ENCODE measurements around the gene TBCC. TPM values are rescaled to one million over a fixed set of nuclear protein-coding genes. Genes with fewer than 3 reads are reported as not detected.

TBCC gene
- total and polyA plus RNA-seq, 2 of the 8 experiments (the other 6 are each of a cell fraction or from before 2014, with no cell fraction given): 22.7 to 25.5 TPM

- TF ChIP-seq, protein P1, sequence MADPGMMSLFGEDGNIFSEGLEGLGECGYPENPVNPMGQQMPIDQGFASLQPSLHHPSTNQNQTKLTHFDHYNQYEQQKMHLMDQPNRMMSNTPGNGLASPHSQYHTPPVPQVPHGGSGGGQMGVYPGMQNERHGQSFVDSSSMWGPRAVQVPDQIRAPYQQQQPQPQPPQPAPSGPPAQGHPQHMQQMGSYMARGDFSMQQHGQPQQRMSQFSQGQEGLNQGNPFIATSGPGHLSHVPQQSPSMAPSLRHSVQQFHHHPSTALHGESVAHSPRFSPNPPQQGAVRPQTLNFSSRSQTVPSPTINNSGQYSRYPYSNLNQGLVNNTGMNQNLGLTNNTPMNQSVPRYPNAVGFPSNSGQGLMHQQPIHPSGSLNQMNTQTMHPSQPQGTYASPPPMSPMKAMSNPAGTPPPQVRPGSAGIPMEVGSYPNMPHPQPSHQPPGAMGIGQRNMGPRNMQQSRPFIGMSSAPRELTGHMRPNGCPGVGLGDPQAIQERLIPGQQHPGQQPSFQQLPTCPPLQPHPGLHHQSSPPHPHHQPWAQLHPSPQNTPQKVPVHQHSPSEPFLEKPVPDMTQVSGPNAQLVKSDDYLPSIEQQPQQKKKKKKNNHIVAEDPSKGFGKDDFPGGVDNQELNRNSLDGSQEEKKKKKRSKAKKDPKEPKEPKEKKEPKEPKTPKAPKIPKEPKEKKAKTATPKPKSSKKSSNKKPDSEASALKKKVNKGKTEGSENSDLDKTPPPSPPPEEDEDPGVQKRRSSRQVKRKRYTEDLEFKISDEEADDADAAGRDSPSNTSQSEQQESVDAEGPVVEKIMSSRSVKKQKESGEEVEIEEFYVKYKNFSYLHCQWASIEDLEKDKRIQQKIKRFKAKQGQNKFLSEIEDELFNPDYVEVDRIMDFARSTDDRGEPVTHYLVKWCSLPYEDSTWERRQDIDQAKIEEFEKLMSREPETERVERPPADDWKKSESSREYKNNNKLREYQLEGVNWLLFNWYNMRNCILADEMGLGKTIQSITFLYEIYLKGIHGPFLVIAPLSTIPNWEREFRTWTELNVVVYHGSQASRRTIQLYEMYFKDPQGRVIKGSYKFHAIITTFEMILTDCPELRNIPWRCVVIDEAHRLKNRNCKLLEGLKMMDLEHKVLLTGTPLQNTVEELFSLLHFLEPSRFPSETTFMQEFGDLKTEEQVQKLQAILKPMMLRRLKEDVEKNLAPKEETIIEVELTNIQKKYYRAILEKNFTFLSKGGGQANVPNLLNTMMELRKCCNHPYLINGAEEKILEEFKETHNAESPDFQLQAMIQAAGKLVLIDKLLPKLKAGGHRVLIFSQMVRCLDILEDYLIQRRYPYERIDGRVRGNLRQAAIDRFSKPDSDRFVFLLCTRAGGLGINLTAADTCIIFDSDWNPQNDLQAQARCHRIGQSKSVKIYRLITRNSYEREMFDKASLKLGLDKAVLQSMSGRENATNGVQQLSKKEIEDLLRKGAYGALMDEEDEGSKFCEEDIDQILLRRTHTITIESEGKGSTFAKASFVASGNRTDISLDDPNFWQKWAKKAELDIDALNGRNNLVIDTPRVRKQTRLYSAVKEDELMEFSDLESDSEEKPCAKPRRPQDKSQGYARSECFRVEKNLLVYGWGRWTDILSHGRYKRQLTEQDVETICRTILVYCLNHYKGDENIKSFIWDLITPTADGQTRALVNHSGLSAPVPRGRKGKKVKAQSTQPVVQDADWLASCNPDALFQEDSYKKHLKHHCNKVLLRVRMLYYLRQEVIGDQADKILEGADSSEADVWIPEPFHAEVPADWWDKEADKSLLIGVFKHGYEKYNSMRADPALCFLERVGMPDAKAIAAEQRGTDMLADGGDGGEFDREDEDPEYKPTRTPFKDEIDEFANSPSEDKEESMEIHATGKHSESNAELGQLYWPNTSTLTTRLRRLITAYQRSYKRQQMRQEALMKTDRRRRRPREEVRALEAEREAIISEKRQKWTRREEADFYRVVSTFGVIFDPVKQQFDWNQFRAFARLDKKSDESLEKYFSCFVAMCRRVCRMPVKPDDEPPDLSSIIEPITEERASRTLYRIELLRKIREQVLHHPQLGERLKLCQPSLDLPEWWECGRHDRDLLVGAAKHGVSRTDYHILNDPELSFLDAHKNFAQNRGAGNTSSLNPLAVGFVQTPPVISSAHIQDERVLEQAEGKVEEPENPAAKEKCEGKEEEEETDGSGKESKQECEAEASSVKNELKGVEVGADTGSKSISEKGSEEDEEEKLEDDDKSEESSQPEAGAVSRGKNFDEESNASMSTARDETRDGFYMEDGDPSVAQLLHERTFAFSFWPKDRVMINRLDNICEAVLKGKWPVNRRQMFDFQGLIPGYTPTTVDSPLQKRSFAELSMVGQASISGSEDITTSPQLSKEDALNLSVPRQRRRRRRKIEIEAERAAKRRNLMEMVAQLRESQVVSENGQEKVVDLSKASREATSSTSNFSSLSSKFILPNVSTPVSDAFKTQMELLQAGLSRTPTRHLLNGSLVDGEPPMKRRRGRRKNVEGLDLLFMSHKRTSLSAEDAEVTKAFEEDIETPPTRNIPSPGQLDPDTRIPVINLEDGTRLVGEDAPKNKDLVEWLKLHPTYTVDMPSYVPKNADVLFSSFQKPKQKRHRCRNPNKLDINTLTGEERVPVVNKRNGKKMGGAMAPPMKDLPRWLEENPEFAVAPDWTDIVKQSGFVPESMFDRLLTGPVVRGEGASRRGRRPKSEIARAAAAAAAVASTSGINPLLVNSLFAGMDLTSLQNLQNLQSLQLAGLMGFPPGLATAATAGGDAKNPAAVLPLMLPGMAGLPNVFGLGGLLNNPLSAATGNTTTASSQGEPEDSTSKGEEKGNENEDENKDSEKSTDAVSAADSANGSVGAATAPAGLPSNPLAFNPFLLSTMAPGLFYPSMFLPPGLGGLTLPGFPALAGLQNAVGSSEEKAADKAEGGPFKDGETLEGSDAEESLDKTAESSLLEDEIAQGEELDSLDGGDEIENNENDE (IDR thresholded peaks at IDR 0.05; ENCODE audit: insufficient replicate concordance, low read length): no peak
- TF ChIP-seq POLR2AphosphoS5 (IDR thresholded peaks at IDR 0.05; ENCODE audit: low read depth, low read length) (peak; percentile 98), FOSL1 (IDR thresholded peaks at IDR 0.05; ENCODE audit: insufficient read depth, low read depth, low read length) (no peak), BCL11A (IDR thresholded peaks at IDR 0.05; ENCODE audit: low read depth in 2 of 2, low read length in 2 of 2) (no peak), SIX5 (IDR thresholded peaks at IDR 0.05; ENCODE audit: low read depth, low read length) (no peak), CEBPB (IDR thresholded peaks at IDR 0.05; ENCODE audit: low read depth, low read length) (no peak), SUZ12 (IDR thresholded peaks at IDR 0.05; ENCODE audit: low read length) (no peak), RXRA (IDR thresholded peaks at IDR 0.05; ENCODE audit: insufficient read depth, low read depth, low read length) (no peak), TCF12 (IDR thresholded peaks at IDR 0.05; ENCODE audit: low read depth, low read length) (no peak), GTF2F1 (IDR thresholded peaks at IDR 0.05; ENCODE audit: borderline replicate concordance, low read depth, low read length) (no peak), PHF8 (conservative IDR thresholded peaks at IDR 0.05; ENCODE audit: low read depth, low read length) (peak; percentile 85)
These were observed at the start of gene TBCC (continued) for GRCh38 chr6:42745640-42746462.
